GM18498 (cell line): Measurements from ENCODE around the gene MAP7D3.

Experiments used
- ATAC-seq: cut with Tn5 transposase; IDR thresholded peaks from one replicate; pipeline ENCODE4 v1.9.1; 2021; ENCODE audit warnings: mild to moderate bottlenecking, moderate library complexity; ENCODE audit not compliant: unreplicated experiment

Gene MAP7D3

GRCh38 chrX:136206916-136207315 lies 44.3 kb downstream of the MAP7D3 start:
- no peak for ATAC-seq

GRCh38 chrX:136205882-136206380 lies 45.3 kb downstream of the MAP7D3 start:
- ATAC-seq, result no peak

DNA sequence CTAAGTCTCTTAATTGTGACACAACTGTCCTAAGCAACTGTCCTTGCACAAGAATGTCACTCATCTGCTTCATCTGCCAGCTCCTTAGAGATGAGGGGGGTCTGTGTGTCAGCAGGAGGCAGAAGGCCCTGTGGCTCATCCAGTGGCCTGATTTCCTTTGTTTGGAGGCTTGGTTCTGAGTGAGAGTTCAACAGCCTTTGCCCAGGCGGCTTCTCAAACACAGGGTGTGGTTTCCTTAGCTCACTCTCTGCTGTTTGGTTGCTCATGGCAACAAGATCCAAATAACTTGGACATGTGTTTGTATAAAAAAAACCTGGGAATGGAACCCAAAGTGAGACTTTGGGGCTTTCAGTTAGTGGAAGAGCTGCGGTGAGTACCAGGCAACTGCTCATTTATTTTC lies 46.6 kb downstream of the MAP7D3 start:
- no peak for ATAC-seq

DNA sequence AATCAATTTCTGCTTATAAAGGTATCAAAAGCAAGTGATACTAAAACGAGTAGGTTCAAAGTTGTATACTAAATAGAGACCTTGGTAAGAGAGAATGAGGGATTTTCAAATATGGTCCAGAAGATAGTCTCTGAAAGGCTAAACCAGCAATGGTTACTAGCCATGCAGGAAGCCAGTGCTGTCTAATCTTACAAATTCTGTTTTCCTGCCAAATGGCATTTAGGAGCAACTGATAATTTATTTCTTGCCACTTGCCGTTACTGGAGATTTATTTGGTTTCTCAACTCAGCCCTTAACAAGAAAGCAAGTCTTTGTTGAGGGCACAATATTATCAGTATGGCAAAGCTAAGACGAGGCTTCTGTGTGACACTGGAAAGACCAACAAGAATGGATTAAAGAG lies 47.2 kb downstream of the MAP7D3 start:
- ATAC-seq, result no peak

DNA sequence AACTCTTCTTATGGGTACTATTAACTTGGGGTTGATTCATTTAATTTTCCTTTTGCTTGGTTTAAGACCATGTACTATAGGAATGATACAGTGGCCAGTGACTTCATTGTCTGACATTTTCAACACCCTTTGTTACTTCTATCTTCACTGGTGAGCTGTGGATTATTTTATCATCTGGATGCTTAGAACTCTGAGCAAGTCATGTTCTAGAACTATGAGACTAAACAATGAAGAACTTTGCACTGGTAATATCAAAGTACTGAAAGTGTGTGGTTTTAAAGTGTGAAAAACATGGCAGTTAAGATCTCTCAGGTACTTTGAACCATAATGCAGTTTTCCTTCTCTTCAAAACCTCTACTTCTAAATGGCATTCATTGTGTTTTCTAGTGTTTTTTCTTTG lies 47.8 kb downstream of the MAP7D3 start:
- peak; percentile 44 for ATAC-seq

GRCh38 chrX:136202889-136203288 lies 48.3 kb downstream of the MAP7D3 start:
- ATAC-seq, result no peak

GRCh38 chrX:136201601-136202000 lies 49.6 kb downstream of the MAP7D3 start:
- no peak for ATAC-seq

DNA sequence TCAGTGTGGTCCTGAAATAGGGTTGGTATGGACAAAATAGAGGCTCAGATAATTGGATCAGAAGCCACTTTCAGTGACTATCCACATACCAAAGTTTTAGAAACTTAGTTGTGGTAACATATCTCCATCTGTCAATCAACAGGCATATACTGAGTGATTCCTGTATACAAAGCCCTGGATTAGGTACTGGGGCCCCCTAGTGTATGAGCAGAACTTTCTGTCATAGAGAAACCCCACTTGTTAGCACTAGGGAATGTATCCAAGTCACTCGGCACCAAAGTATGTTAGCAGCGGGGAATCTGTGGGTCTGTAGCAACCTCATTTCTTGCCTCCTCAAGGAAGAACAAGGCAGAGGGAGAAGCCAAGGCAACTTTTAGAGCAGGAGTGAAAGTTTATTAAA lies 50.7 kb downstream of the MAP7D3 start:
- ATAC-seq, result no peak

DNA sequence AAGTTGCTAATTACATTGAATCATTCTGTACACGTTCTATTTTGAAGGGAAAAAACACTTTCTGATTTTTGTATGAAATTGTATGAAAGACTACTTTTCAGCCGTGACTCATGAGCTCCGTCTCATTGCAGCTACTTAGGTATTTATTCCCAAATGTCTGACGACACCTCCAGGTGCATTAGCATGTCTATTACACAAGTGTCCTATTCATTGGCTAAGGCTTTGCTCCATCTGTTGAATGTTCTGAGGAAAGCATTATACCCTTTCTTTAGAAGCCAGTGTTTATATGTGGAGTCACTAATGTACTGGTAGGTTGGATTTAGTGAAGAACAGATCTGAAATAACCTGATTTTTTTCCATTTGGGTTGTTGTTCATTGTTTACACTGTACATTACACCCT lies 51.8 kb downstream of the MAP7D3 start:
- no peak for ATAC-seq

- no peak for ATAC-seq
Observed at GRCh38 chrX:136198678-136199243, 52.4 kb downstream of the MAP7D3 start.

DNA sequence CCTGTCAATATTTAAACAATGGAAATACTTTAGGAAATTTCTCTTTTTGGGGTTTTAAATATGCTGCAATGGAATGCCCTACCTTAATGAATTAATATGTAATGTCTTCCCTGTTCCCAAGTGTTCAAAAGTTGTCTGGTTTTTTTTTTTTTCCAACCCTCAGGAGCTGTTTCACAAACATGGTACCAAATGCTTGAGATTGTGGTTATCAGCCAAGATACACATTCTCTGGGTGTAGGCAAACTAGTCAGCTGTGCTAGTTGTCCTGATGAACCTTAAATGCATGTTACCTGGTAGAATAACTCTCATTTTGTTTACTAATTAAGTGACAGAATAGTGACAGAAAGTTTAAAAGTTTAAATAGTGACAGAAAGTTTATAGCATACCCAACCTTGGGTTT lies 53.2 kb downstream of the MAP7D3 start:
- no peak for ATAC-seq

DNA sequence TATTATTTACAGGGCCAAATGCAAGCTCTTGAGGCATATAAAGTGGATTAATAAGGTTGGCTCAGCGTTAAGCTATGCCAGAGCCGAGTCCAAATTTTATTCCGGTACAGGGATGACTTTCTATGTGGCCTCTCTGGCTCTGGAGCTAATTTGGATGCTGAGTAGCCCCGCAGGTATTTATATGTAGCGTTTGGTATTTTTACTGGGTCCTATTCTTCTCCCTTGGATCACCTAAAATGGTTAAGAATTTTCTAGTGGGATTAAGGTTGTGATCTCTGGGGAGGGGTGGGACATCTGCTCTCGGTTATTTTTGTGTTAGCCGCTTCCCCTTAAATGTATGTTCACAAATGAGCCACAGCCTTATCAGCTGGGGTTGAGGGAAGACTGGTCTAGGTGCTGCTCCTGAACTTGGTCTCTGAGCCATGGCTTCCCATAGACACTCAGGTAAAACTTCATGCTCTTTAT lies 54.5 kb downstream of the MAP7D3 start:
- ATAC-seq, result no peak

DNA sequence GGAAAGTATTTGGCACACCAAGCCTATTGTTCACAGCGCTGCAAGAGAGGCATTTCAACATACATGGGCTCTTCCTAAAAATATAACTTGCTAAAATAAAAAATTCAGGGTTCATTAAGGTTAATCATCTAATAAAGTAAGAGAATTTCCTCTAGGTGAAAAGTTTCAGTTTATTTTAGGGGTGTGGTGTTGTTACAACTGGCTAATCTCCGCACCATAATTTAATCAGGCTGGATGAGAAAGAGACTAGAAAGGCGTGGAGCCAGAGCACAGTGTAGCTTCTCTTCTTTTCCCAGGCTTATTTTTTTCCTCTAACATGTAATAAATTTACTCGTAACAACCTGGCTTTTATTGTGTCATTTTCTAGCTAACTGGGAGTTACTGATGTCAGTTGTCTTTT lies 56.0 kb downstream of the MAP7D3 start:
- ATAC-seq, result no peak

- no peak for ATAC-seq
Observed at GRCh38 chrX:136194536-136194935, 56.7 kb downstream of the MAP7D3 start.

DNA sequence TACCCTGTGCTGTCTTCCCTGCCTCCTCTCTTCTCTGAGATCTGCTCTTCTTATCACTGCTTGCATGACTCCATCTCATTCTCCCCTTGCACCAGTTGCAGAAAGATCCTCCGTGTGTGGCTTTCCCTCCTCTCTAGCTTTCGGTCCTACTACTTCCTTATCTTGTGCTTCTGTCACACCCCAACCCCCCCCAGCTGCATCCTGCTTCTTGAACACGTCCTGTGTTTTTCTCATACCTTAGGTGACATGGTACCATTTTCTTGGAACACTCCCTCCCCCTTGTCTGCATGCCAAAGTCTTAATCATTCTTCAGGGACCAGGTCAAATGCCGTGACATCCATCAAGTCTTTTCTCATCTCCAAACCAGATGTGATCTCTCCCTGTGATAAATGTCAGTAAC lies 57.4 kb downstream of the MAP7D3 start:
- ATAC-seq, result no peak

- no peak for ATAC-seq
Observed at GRCh38 chrX:136192839-136193414, 58.3 kb downstream of the MAP7D3 start.

DNA sequence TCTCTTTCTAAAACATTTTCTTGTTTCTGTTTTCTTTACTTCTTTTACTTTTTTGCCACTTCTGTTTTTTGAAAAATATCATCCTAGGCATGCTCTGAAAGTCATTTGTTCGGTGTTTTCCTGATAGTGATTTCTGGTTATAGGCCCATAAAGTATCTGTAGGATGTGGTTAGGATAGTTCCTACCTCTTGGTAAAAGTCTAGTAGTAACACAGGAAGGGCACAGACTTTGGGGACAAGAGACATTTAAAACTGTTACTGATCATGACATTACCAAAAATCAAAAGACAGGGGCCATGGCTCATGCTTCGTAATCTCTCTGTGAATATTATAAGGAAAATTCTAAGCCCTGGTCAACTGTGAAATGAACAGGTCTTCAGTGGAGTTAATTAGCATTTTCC lies 59.1 kb downstream of the MAP7D3 start:
- ATAC-seq, result no peak

DNA sequence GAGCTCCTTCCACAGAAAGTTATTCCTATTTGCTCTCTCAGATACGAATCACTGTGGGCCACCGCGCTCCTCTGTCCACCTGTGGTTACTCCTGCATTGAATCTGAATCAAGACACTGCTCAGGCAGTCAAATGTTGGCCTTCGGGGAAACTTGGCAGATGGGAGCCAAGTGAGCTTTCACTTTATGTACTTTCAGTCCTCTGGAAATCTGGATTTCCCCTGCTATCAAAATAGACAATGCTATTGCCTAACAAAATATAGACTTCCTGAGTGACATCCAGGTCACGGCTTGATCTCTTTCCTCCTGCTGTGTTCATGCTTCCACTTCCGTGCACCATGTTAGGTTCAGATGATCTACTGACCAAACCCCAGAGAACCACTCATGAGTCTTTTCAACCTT lies 60.0 kb downstream of the MAP7D3 start:
- no peak for ATAC-seq

DNA sequence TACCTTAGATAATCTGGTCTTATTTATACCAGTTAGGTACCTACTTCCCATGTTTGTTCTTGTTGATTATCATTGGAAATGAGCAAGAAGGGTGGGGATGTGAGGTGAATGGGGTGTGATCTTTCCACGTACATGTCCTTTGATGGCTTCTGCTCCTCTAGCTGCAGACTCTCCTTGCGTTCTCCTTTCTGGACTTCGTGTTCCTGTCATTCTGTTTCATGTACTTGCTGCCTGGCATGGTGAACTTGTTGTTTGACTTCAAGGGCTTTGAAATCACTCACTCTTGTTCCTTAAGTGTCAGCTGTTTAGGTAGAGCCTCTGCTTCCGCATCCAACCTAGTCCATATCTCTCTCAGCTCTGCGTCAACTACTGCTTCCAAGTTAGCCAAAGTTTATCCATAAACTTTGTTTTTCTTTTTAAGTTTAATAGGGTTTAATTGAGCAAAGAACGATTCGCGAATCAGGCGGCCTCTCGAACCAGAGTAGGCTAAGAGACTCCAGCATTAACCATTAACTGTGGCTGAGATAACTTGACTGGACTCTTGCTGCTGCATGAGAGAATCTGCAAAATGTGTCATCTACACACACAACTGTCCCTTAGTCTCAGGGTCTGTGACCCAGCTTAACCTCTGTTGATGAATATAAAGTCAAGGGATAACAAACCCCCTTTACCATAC lies 61.0 kb downstream of the MAP7D3 start:
- ATAC-seq, result no peak

DNA sequence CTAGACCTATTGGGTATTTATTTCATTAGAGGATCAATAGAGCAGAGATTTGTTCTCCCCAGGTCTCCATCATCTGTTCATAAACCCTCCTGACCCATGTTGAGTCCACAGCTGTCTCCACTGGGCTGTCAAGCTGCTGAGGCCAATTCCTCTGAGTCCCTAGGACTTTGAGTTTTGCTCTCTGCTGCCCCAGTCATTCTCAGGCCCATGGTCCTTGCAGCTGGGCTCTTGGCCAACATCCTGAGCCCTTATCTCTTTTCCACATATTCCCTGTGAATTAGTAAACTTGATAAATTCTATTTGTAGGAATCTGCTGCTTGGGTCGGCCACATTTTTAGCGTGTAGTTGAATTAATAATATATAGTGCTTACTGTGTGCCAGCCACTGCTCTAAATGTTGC lies 62.0 kb downstream of the MAP7D3 start:
- ATAC-seq, result no peak

DNA sequence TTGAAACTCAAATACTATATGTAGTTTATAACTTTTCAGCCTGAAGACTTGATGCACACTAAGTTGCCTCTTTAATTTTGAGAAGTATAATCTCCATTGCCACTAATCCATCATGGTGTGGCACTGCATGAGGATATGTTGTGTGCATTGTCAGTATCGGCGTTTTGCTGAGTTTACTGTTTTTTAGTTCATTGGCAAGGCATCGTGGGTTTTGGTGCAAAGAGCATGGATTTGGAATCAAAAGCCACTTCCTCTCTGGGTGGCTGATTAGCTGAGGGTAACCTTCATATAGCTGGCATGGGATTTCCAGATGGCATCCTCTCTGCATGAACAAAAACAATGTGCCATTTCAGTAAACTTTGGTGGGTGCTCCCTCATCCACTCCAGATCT lies 65.2 kb downstream of the MAP7D3 start:
- ATAC-seq, result no peak

DNA sequence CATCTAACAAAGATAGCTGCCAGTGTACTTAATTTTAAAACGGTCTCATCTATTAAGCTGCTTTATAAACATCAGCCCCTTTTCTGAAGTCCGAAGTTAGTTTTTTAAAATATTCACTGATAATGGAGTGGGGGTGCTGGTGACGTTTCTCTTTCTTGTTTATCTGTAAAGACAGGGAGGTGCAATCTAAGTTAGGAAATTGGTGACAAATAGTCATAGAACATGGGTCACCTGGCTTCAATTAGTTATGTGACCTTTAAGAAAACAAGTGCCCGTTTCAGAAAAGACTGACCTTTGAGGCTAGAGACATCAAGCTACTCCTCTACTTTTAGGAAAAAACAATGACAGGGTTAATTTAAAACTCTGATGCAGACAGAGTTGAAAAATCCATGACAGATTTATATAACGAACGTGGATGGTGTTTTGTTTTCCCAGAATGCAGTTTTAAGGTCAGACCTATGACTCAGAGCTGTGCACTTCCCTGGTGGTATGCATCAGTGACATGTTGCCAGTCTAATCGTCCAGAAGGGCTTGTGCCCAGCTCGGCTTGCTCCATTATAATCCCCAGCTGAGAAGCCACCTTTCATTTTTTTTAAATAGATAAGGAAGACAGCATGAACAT lies 65.7 kb downstream of the MAP7D3 start:
- ATAC-seq, result no peak
